HG02938 (cell line): ENCODE measurements around the gene RFPL3.

Experiments used
- ATAC-seq: cut with Tn5 transposase; IDR thresholded peaks from one replicate; pipeline ENCODE4 v1.9.1; 2021; ENCODE audit warnings: mild to moderate bottlenecking, moderate library complexity; ENCODE audit not compliant: unreplicated experiment

Gene RFPL3

GRCh38 chr22:32409977-32410376, 52.3 kb downstream of the RFPL3 start:
- ATAC-seq: no peak

GRCh38 chr22:32410459-32410858, 52.8 kb downstream of the RFPL3 start:
- ATAC-seq: no peak
